GM21526 (cell line): ENCODE results near the gene DSCAM.

Experiments used
- ATAC-seq: cut with Tn5 transposase; IDR thresholded peaks from one replicate; pipeline ENCODE4 v1.9.1; 2021; ENCODE audit warnings: moderate library complexity; ENCODE audit not compliant: unreplicated experiment, low FRiP score

Gene DSCAM

GRCh38 chr21:40117236-40117635 lies 729.7 kb downstream of the DSCAM start:
- no peak for ATAC-seq

GRCh38 chr21:40115775-40116174 lies 731.2 kb downstream of the DSCAM start:
- ATAC-seq: no peak

GRCh38 chr21:40102682-40103081 lies 744.3 kb downstream of the DSCAM start:
- ATAC-seq: no peak

GRCh38 chr21:40099809-40100208 lies 747.1 kb downstream of the DSCAM start:
- ATAC-seq: no peak

GRCh38 chr21:40095477-40095876 lies 751.5 kb downstream of the DSCAM start:
- no peak for ATAC-seq

GRCh38 chr21:40080385-40080784 lies 766.6 kb downstream of the DSCAM start:
- ATAC-seq: no peak

- ATAC-seq: no peak
Measured at GRCh38 chr21:40074710-40075109, 772.2 kb downstream of the DSCAM start.

- no peak for ATAC-seq
Measured at GRCh38 chr21:40074198-40074597, 772.8 kb downstream of the DSCAM start.

GRCh38 chr21:40073642-40074041 lies 773.3 kb downstream of the DSCAM start:
- no peak for ATAC-seq

- no peak for ATAC-seq
Measured at GRCh38 chr21:40070871-40071270, 776.1 kb downstream of the DSCAM start.

GRCh38 chr21:40067751-40068150 lies 779.2 kb downstream of the DSCAM start:
- no peak for ATAC-seq

- no peak for ATAC-seq
Measured at GRCh38 chr21:40066221-40066620, 780.7 kb downstream of the DSCAM start.

GRCh38 chr21:40060083-40060677 lies 786.8 kb downstream of the DSCAM start:
- no peak for ATAC-seq

GRCh38 chr21:40057331-40057730 lies 789.6 kb downstream of the DSCAM start:
- no peak for ATAC-seq

- no peak for ATAC-seq
Measured at GRCh38 chr21:40056031-40056430, 790.9 kb downstream of the DSCAM start.

GRCh38 chr21:40054403-40054802 lies 792.6 kb downstream of the DSCAM start:
- ATAC-seq: no peak

GRCh38 chr21:40053007-40053406 lies 794.0 kb downstream of the DSCAM start:
- no peak for ATAC-seq

GRCh38 chr21:40052276-40052675 lies 794.7 kb downstream of the DSCAM start:
- ATAC-seq: no peak

GRCh38 chr21:40051801-40052200 lies 795.2 kb downstream of the DSCAM start:
- ATAC-seq: no peak

GRCh38 chr21:40049931-40050290 lies 797.0 kb downstream of the DSCAM start:
- ATAC-seq: no peak

- ATAC-seq: no peak
Measured at GRCh38 chr21:40049031-40049930, 797.7 kb downstream of the DSCAM start.
